ENCODE results near the gene DLG4.

DNA sequence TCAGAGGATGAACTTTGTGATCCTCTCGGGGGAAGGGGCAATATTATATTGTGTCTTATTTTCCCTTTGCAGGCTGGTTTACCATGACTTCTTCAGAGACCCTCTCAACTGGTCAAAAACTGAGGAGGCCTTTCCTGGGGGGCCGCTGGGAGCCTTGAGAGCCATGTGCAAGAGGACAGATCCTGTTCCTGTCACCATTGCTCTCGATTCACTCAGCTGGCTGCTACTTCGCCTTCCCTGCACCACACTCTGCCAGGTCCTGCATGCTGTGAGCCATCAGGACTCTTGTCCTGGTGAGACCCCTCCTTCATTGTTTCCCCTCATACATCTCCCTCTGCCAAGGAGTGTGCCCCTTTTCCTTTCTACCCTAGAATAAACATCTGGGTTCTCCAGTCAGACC lies 34.9 kb upstream of the DLG4 start:
- TF ChIP-seq, protein P1, sequence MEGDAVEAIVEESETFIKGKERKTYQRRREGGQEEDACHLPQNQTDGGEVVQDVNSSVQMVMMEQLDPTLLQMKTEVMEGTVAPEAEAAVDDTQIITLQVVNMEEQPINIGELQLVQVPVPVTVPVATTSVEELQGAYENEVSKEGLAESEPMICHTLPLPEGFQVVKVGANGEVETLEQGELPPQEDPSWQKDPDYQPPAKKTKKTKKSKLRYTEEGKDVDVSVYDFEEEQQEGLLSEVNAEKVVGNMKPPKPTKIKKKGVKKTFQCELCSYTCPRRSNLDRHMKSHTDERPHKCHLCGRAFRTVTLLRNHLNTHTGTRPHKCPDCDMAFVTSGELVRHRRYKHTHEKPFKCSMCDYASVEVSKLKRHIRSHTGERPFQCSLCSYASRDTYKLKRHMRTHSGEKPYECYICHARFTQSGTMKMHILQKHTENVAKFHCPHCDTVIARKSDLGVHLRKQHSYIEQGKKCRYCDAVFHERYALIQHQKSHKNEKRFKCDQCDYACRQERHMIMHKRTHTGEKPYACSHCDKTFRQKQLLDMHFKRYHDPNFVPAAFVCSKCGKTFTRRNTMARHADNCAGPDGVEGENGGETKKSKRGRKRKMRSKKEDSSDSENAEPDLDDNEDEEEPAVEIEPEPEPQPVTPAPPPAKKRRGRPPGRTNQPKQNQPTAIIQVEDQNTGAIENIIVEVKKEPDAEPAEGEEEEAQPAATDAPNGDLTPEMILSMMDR (IDR thresholded peaks at IDR 0.05; ENCODE audit: poor library complexity): no peak
- TF ChIP-seq EZH2phosphoT487 (IDR thresholded peaks at IDR 0.05; ENCODE audit: low read depth, severe bottlenecking, unreplicated experiment): no peak

Data from hepatocyte (in vitro differentiated cells).